Diencephalon (tissue), 1 donor: ENCODE results near the gene ZNF330. TPM values are rescaled to one million over a fixed set of nuclear protein-coding genes. Genes with fewer than 3 reads are reported as not detected.

Experiments used
- total RNA-seq: library from RNA; depleted of rRNA; stranded (reverse); fragments of >200 nt; gene quantifications from one replicate; pipeline ENCODE4 v1.2.3, GENCODE V29; 2014

ZNF330 gene
- 25.6 TPM for total RNA-seq

DNA sequence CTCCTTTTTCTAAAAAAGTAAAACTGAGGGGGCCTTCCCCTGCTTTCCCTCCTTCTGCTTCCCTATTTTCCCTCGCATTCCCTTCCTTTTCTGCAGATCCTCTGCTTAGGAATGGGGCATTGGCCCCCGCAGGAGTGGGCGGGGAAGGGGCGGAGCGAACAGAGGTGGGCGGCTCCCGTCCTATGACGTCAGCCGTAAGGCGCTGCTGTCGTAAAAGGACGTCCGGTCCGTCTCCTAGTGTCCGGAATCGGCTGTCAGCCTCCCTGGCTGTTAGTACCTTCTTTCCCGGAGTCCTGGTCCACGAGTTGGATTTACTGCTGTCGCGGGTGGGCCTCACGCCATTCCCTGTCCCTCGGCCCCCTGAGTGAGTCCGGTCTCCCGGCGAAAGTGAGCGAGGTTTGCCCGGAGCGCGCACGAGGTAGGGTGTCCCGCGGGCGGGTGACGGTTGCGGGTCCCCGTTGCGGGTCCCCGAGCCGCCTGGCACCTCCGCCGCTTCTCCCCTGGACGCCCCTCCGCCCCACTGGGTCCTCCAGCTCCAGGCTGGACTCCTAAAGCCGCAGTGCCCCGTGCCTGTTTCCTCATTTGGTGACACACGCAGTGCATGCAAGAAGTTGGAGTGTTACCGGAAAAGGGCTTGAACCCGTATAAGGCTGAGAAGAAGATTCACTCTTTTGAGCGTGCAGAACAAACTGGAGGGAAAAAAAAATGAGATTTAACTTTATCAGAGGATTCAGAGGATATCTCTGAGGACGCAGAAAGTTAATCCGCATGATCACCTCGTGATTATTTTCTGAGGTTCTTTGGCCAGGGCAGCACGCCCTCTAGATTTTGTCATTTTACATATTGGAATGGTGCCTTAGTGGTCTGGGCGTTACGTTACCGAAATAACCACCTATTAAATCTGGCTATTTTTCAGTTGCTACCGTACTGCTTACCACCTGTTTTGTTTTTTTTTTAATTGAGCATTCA is at the start of gene ZNF330:
TSS of gene ZNF330 (plus strand) at position 205 of the 969 bp plus-strand sequence. CDS start 1,477 bp downstream, outside the sequence.

Other genes with a start within 250 kb of the ZNF330 start
- gene RNF150, start 87.4 kb upstream of the ZNF330 start, total RNA-seq, result 31.6 TPM